Measurements from ENCODE around the gene KLK12. TPM values are rescaled to one million over a fixed set of nuclear protein-coding genes. Genes with fewer than 3 reads are reported as not detected.

KLK12 gene
- total RNA-seq, 1 experiment from 2014 or later: not detected

DNA sequence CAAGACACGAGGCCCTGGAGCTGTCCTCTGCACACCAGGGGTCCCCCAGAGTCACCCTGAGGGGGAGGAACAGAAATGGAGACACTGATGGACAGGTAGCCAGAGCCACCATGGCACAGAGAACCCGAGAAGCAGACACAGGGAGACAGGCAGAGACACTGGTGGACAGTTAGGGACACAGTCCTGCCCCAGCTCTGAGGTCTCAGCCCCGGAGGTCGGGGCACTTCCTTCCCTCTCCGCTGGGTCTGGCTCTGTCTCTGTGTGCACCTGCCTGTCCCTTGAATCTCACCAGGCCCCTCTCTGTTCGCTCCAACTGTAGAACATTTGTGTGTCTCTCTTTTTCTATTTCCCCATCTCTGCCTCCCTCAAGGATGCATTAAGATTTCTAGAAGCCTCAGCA lies 43.3 kb upstream of the KLK12 start:
- H3K4ac ChIP-seq (ENCODE audit: low read depth, low read length): no peak overlapping the region
- Mint-ChIP-seq H3K27ac (no peak overlapping the region), H3K36me3 (ENCODE audit: insufficient read depth in 1 of 3, low read depth in 3 of 3) (peaks cover 0 to 7% (median 0%) of the 10 kb centered on the region in 3 experiments; a peak in 1 of 7 replicates), H3K4me1 (peaks cover 19 to 23% of the 10 kb centered on the region in 2 experiments), H3K27me3 (ENCODE audit: low read depth) (peaks cover 15% of the 10 kb centered on the region), H3K9me3 (peaks cover 7 to 13% of the 10 kb centered on the region in 2 experiments), H3K4me3 (no peak overlapping the region; a peak in 1 of 5 replicates)
- H2BK15ac ChIP-seq (ENCODE audit: low read depth, low read length): no peak overlapping the region
- no peak for DNase-seq
- H3K4me2 ChIP-seq (ENCODE audit: insufficient read depth, insufficient read length, low read length): no peak overlapping the region
- no peaks in the 10 kb centered on the region for H3K23me2 ChIP-seq (ENCODE audit: insufficient read length, low read depth, low read length, poor library complexity, severe bottlenecking)
- no peak overlapping the region for H4K5ac ChIP-seq (ENCODE audit: insufficient read length, low read depth, low read length)
- H2BK120ac ChIP-seq (ENCODE audit: low read depth, low read length, poor library complexity, severe bottlenecking): no peak overlapping the region
- H3T11ph ChIP-seq (ENCODE audit: low read length): no peak overlapping the region
- no peaks in the 10 kb centered on the region for H3K79me2 ChIP-seq (ENCODE audit: insufficient read depth, low read length)
- no peak overlapping the region for H2AK5ac ChIP-seq (ENCODE audit: insufficient read length, low read length)
- H3K9ac ChIP-seq (ENCODE audit: extremely low read depth, insufficient read length, low read length): no peak overlapping the region
- no peaks in the 10 kb centered on the region for H3K79me1 ChIP-seq (ENCODE audit: insufficient read depth, low read depth, low read length, poor library complexity, severe bottlenecking)
- H3K23ac ChIP-seq (ENCODE audit: insufficient read length, low read depth, low read length): no peak overlapping the region
- no peaks in the 10 kb centered on the region for H3K27me3 ChIP-seq (ENCODE audit: insufficient read depth, low read length)
- no peak overlapping the region for H2AFZ ChIP-seq (ENCODE audit: low read length)
- no peak overlapping the region for H3K56ac ChIP-seq (ENCODE audit: insufficient read length, low read depth, low read length)
- H2BK5ac ChIP-seq (ENCODE audit: insufficient read length, low read length): no peak overlapping the region
- no peak overlapping the region for H3K27ac ChIP-seq (ENCODE audit: insufficient read length, low read depth, low read length)
- H3K14ac ChIP-seq (ENCODE audit: insufficient read depth, low read length): no peak overlapping the region
- H4K91ac ChIP-seq (ENCODE audit: insufficient read length, low read depth, low read length): no peak overlapping the region
- H2BK12ac ChIP-seq (ENCODE audit: insufficient read length, low read depth, low read length): no peak overlapping the region
- no peak for TF ChIP-seq CTCF (conservative IDR thresholded peaks at IDR 0.05)
- no CpG with 5 or more reads among the region's 6 CpGs for WGBS (ENCODE audit: extremely low coverage, insufficient read length, low lambda C conversion rate)
- H4K8ac ChIP-seq (replicated peaks; ENCODE audit: insufficient read length, low read depth, low read length): no peak overlapping the region
- peaks cover 2% of the 10 kb centered on the region; the same call in 1 of the 2 replicates for H3K4me1 ChIP-seq (ENCODE audit: insufficient read depth, low read length)
- H2BK20ac ChIP-seq (ENCODE audit: low read depth, low read length, poor library complexity, severe bottlenecking): no peak overlapping the region
- no peaks in the 10 kb centered on the region for H3K9me3 ChIP-seq (ENCODE audit: control insufficient read depth, low read depth, low read length)
- H3K18ac ChIP-seq (ENCODE audit: insufficient read length, low read depth, low read length): no peak overlapping the region
- H4K20me1 ChIP-seq (ENCODE audit: control insufficient read depth, insufficient read depth, insufficient read length): no peaks in the 10 kb centered on the region
